ENCODE data around the gene BRIP1.

The BRIP1 gene

DNA sequence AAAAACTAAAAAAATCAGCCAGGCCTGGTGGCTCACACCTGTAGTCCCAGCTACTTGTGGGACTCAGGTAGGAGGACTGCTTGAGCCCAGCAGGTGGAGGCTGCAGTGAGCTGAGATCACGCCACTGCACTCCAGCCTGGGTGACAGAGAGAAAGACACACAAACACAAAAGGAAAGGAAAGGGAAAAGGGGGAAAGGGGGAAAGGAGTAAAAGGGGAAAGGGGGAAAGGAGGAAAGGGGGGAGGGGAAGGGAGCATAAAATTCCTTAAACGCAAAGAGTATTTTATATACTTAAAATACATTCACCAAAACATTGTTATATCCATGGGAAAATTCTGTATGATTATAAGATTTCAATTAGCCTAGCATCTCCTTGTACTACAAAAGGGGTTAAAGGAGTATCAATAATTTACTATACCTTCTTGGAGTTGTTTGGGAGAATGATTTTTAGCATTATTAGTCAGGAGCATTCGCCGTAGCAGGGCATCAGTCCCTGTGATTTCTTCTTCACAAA is 17.3 kb upstream of the BRIP1 start:
- no peaks in the 10 kb centered on the region for H3K9me3 ChIP-seq (ENCODE audit: control insufficient read depth in 1 of 2, low read length in 2 of 2)
- H3K27ac ChIP-seq (ENCODE audit: low read length), result no peak overlapping the region
- H3K27me3 ChIP-seq (ENCODE audit: low read depth, low read length), result no peaks in the 10 kb centered on the region
- H3K4me3 ChIP-seq (ENCODE audit: low read depth in 1 of 2, low read length in 2 of 2), result no peak overlapping the region
- peaks cover 12 to 51% of the 10 kb centered on the region in 2 donors for H3K36me3 ChIP-seq (ENCODE audit: control insufficient read depth in 1 of 2, insufficient read depth in 2 of 2, low read length in 2 of 2)
- no peaks in the 10 kb centered on the region for H3K4me1 ChIP-seq (ENCODE audit: control insufficient read depth in 1 of 2, insufficient read depth in 2 of 2, low read length in 2 of 2)

DNA sequence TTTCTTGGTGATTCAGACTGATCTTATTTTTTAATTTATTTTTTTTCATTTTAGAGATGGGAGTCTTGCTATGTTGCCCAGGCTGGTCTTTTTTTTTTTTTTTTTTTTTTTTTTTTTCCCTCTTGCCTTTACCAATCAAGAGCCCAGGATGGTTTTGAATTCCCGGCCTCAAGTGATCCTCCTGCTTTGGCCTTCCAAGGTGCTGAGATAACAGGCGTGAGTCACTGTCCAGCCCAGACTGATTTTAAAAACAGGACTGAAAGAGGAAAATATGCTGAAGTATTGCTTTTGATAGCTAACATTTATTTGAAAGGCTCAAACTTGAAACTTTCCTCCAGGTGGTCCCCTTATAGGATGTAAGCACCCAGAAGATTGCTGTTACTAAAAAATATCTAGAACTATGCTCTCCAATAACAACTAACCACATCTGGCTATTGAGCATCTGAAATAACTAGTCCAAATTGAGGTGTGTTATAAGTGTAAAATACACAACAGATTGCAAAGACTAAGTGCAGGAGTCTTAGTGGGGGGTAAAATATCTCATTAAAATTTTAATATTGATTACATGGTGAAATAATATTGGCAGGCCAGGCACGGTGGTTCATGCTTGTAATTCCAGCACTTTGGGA is 15.8 kb upstream of the BRIP1 start:
- Histone ChIP-seq H3K36me3 (ENCODE audit: control insufficient read depth in 1 of 2, insufficient read depth in 2 of 2, low read length in 2 of 2) (peaks cover 18 to 47% of the 10 kb centered on the region in 2 donors), H3K27ac (ENCODE audit: low read length) (no peak overlapping the region), H3K4me3 (ENCODE audit: low read depth in 1 of 2, low read length in 2 of 2) (no peak overlapping the region), H3K27me3 (ENCODE audit: low read depth, low read length) (no peaks in the 10 kb centered on the region), H3K4me1 (ENCODE audit: control insufficient read depth in 1 of 2, insufficient read depth in 2 of 2, low read length in 2 of 2) (no peaks in the 10 kb centered on the region), H3K9me3 (ENCODE audit: control insufficient read depth in 1 of 2, low read length in 2 of 2) (no peaks in the 10 kb centered on the region)

- Histone ChIP-seq H3K4me3 (ENCODE audit: low read depth in 1 of 2, low read length in 2 of 2) (no peak overlapping the region), H3K36me3 (ENCODE audit: control insufficient read depth in 1 of 2, insufficient read depth in 2 of 2, low read length in 2 of 2) (peaks cover 18 to 46% of the 10 kb centered on the region in 2 donors), H3K27me3 (ENCODE audit: low read depth, low read length) (no peaks in the 10 kb centered on the region), H3K27ac (ENCODE audit: low read length) (no peak overlapping the region), H3K9me3 (ENCODE audit: control insufficient read depth in 1 of 2, low read length in 2 of 2) (no peaks in the 10 kb centered on the region), H3K4me1 (ENCODE audit: control insufficient read depth in 1 of 2, insufficient read depth in 2 of 2, low read length in 2 of 2) (no peaks in the 10 kb centered on the region)
Observed at GRCh38 chr17:61878520-61878919, 15.2 kb upstream of the BRIP1 start.

DNA sequence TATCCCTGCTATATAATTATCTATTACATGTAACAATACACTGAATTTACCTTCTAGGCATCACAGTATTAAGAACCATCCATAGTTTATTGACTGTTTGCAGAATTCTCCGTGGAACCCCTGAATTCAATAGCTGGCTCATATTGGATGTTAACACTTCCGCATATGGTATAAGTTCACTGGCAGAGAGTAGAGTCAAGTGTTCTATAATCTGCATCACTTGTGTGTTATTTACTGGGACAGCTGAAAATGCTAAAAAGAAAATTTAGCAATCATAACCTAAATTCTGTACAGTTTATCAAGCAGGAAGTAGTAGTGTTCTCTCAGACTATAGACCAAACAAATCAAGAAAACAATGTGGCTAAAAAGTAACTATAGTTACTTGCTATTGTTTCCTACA is 14.5 kb upstream of the BRIP1 start:
- Histone ChIP-seq H3K4me3 (ENCODE audit: low read depth in 1 of 2, low read length in 2 of 2) (no peak overlapping the region), H3K4me1 (ENCODE audit: control insufficient read depth in 1 of 2, insufficient read depth in 2 of 2, low read length in 2 of 2) (no peaks in the 10 kb centered on the region), H3K9me3 (ENCODE audit: control insufficient read depth in 1 of 2, low read length in 2 of 2) (no peaks in the 10 kb centered on the region), H3K27me3 (ENCODE audit: low read depth, low read length) (no peaks in the 10 kb centered on the region), H3K36me3 (ENCODE audit: control insufficient read depth in 1 of 2, insufficient read depth in 2 of 2, low read length in 2 of 2) (peaks cover 18 to 43% of the 10 kb centered on the region in 2 donors), H3K27ac (ENCODE audit: low read length) (no peak overlapping the region)

GRCh38 chr17:61875804-61876203 is 12.5 kb upstream of the BRIP1 start:
- Histone ChIP-seq H3K27me3 (ENCODE audit: low read depth, low read length) (no peaks in the 10 kb centered on the region), H3K4me3 (ENCODE audit: low read depth in 1 of 2, low read length in 2 of 2) (no peak overlapping the region), H3K4me1 (ENCODE audit: control insufficient read depth in 1 of 2, insufficient read depth in 2 of 2, low read length in 2 of 2) (no peaks in the 10 kb centered on the region), H3K36me3 (ENCODE audit: control insufficient read depth in 1 of 2, insufficient read depth in 2 of 2, low read length in 2 of 2) (peaks cover 21 to 40% of the 10 kb centered on the region in 2 donors), H3K27ac (ENCODE audit: low read length) (no peak overlapping the region), H3K9me3 (ENCODE audit: control insufficient read depth in 1 of 2, low read length in 2 of 2) (no peaks in the 10 kb centered on the region)

DNA sequence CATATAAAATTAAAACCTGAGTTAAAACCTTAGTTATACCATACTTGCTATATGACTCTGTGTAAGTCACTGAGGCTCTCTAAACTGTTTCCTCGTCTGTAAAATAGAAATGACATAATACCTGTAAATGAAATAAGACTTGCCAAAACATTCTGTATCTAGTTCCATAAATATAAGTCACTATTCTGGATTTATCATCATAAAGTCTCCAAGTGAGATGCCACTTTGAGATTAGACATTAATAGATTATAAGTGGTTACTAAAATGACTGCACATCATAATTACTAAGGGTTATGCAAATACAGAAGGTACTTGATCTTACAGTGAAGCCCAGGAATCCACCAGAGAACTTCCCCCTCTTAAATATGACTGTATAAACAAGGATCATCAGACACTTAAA is 12.0 kb upstream of the BRIP1 start:
- H3K4me1 ChIP-seq (ENCODE audit: control insufficient read depth in 1 of 2, insufficient read depth in 2 of 2, low read length in 2 of 2), result no peaks in the 10 kb centered on the region
- H3K27ac ChIP-seq (ENCODE audit: low read length), result no peak overlapping the region
- H3K27me3 ChIP-seq (ENCODE audit: low read depth, low read length), result no peaks in the 10 kb centered on the region
- H3K36me3 ChIP-seq (ENCODE audit: control insufficient read depth in 1 of 2, insufficient read depth in 2 of 2, low read length in 2 of 2), result peaks cover 25 to 44% of the 10 kb centered on the region in 2 donors
- H3K4me3 ChIP-seq (ENCODE audit: low read depth in 1 of 2, low read length in 2 of 2), result no peak overlapping the region
- H3K9me3 ChIP-seq (ENCODE audit: control insufficient read depth in 1 of 2, low read length in 2 of 2), result no peaks in the 10 kb centered on the region

GRCh38 chr17:61874075-61874474 is 10.7 kb upstream of the BRIP1 start:
- Histone ChIP-seq H3K27ac (ENCODE audit: low read length) (no peak overlapping the region), H3K9me3 (ENCODE audit: control insufficient read depth in 1 of 2, low read length in 2 of 2) (no peaks in the 10 kb centered on the region), H3K4me3 (ENCODE audit: low read depth in 1 of 2, low read length in 2 of 2) (no peak overlapping the region), H3K36me3 (ENCODE audit: control insufficient read depth in 1 of 2, insufficient read depth in 2 of 2, low read length in 2 of 2) (peaks cover 28 to 46% of the 10 kb centered on the region in 2 donors), H3K27me3 (ENCODE audit: low read depth, low read length) (no peaks in the 10 kb centered on the region), H3K4me1 (ENCODE audit: control insufficient read depth in 1 of 2, insufficient read depth in 2 of 2, low read length in 2 of 2) (no peaks in the 10 kb centered on the region)

DNA sequence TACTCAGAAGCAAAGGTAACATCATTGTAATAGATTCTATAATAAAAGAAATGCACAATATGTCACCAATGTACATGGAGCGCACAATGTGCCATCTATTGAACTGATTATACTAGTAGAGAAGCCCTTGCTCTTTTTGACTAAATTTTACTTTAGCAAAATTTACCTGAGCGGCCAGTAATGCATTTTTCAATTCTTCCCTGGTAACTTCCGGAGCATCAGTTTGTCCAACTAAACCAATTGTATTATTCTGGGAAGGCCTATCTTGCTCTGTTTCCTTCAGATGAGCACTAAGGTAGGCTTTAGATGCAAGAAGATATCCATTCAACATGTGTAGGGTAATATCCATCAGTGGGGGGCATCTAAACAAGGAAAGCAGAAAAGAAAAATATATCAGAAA is 8.8 kb upstream of the BRIP1 start:
- Histone ChIP-seq H3K9me3 (ENCODE audit: control insufficient read depth in 1 of 2, low read length in 2 of 2) (no peaks in the 10 kb centered on the region), H3K27me3 (ENCODE audit: low read depth, low read length) (no peaks in the 10 kb centered on the region), H3K27ac (ENCODE audit: low read length) (no peak overlapping the region), H3K36me3 (ENCODE audit: control insufficient read depth in 1 of 2, insufficient read depth in 2 of 2, low read length in 2 of 2) (peaks cover 36 to 50% of the 10 kb centered on the region in 2 donors), H3K4me3 (ENCODE audit: low read depth in 1 of 2, low read length in 2 of 2) (no peak overlapping the region), H3K4me1 (ENCODE audit: control insufficient read depth in 1 of 2, insufficient read depth in 2 of 2, low read length in 2 of 2) (no peaks in the 10 kb centered on the region)

DNA sequence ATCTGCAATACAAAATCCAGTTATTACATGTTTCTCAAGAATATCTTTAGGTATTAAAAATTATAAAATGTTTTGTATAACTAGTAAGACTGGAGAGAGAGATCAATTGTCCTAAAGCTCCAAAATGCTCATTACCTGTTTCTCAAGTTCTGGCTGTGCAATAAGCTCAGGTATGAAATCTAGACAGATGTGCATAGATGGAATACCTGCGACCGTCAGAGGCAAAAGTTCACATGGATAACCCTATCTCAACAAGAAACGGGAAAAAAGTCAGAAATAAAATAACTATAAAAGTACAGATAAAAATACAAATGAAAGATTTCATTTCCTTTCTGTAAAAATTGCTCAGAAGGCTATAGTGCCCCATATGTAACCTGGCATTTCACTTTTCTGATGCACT is 5.8 kb upstream of the BRIP1 start:
- Histone ChIP-seq H3K27ac (ENCODE audit: low read length) (no peak overlapping the region), H3K27me3 (ENCODE audit: low read depth, low read length) (no peaks in the 10 kb centered on the region), H3K4me3 (ENCODE audit: low read depth in 1 of 2, low read length in 2 of 2) (no peak overlapping the region), H3K4me1 (ENCODE audit: control insufficient read depth in 1 of 2, insufficient read depth in 2 of 2, low read length in 2 of 2) (peaks cover 0 to 1% of the 10 kb centered on the region in 2 donors), H3K36me3 (ENCODE audit: control insufficient read depth in 1 of 2, insufficient read depth in 2 of 2, low read length in 2 of 2) (peaks cover 26 to 39% of the 10 kb centered on the region in 2 donors), H3K9me3 (ENCODE audit: control insufficient read depth in 1 of 2, low read length in 2 of 2) (no peaks in the 10 kb centered on the region)

DNA sequence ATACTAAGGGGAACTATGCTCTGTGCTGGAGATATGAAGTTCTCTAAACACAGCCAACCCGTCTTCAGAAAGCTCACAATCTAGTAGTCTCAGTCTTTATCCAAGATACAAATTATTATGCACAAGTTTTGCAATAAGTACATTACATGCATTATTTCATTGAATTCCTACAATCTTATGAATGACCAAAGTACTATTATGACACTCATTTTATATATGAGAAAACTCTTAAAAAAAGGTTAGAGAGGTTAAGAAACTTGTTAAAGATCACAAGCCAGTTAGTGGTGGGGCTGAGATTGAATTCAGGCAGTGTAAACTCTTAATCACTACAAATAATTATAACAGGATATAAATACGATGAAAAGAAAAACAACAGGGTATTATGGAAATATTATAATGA is 4.7 kb upstream of the BRIP1 start:
- Histone ChIP-seq H3K4me3 (ENCODE audit: low read depth in 1 of 2, low read length in 2 of 2) (no peak overlapping the region), H3K27ac (ENCODE audit: low read length) (no peak overlapping the region), H3K4me1 (ENCODE audit: control insufficient read depth in 1 of 2, insufficient read depth in 2 of 2, low read length in 2 of 2) (peaks cover 0 to 5% of the 10 kb centered on the region in 2 donors), H3K36me3 (ENCODE audit: control insufficient read depth in 1 of 2, insufficient read depth in 2 of 2, low read length in 2 of 2) (peaks cover 26 to 38% of the 10 kb centered on the region in 2 donors), H3K27me3 (ENCODE audit: low read depth, low read length) (no peaks in the 10 kb centered on the region), H3K9me3 (ENCODE audit: control insufficient read depth in 1 of 2, low read length in 2 of 2) (no peaks in the 10 kb centered on the region)

DNA sequence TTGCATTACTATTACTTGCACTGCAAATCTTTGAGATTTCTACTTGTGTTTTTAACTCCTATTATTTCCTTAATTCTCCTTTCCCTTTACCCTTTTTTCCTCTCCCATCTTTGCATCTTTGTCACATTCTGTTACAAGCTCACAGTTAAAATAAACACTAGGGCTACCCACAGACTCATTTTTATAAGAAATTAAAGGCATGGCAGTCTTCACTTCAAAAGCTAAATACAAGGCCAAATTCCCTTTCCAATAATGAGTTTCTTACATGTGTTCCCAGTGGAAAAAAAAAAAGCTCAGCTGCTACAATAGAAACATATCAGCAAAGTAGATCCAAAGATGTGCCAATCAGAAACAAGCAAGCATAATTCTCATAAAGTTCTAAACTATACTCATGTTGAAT is 3.7 kb upstream of the BRIP1 start:
- peaks cover 0 to 9% of the 10 kb centered on the region in 2 donors for H3K4me1 ChIP-seq (ENCODE audit: control insufficient read depth in 1 of 2, insufficient read depth in 2 of 2, low read length in 2 of 2)
- H3K27ac ChIP-seq (ENCODE audit: low read length), result no peak overlapping the region
- H3K9me3 ChIP-seq (ENCODE audit: control insufficient read depth in 1 of 2, low read length in 2 of 2), result no peaks in the 10 kb centered on the region
- no peak overlapping the region for H3K4me3 ChIP-seq (ENCODE audit: low read depth in 1 of 2, low read length in 2 of 2)
- no peaks in the 10 kb centered on the region for H3K27me3 ChIP-seq (ENCODE audit: low read depth, low read length)
- H3K36me3 ChIP-seq (ENCODE audit: control insufficient read depth in 1 of 2, insufficient read depth in 2 of 2, low read length in 2 of 2), result peaks cover 23 to 38% of the 10 kb centered on the region in 2 donors

- peak overlapping the region; percentile 91 to 92 for H3K4me3 ChIP-seq (ENCODE audit: low read depth in 1 of 2, low read length in 2 of 2)
- H3K9me3 ChIP-seq (ENCODE audit: control insufficient read depth in 1 of 2, low read length in 2 of 2), result no peaks in the 10 kb centered on the region
- peak overlapping the region; percentile 85 for H3K27ac ChIP-seq (ENCODE audit: low read length)
- peaks cover 0 to 9% of the 10 kb centered on the region in 2 donors for H3K4me1 ChIP-seq (ENCODE audit: control insufficient read depth in 1 of 2, insufficient read depth in 2 of 2, low read length in 2 of 2)
- no peaks in the 10 kb centered on the region for H3K27me3 ChIP-seq (ENCODE audit: low read depth, low read length)
- H3K36me3 ChIP-seq (ENCODE audit: control insufficient read depth in 1 of 2, insufficient read depth in 2 of 2, low read length in 2 of 2), result peaks cover 13 to 16% of the 10 kb centered on the region in 2 donors
Observed at GRCh38 chr17:61863801-61864126, 436 bp upstream of the BRIP1 start.

All from muscle layer of duodenum (tissue), 2 donors.